Hepatocyte (in vitro differentiated cells): ENCODE results near the gene ATP6V1F. TPM values are rescaled to one million over a fixed set of nuclear protein-coding genes. Genes with fewer than 3 reads are reported as not detected.

ENCODE experiments used
- DNase-seq: peaks from one replicate; pipeline ENCODE4 v3.0.0-alpha.2; 2016; ENCODE audit warnings: low spot score
- H2AFZ ChIP-seq: fragments of 200-600 bp; sonication (generic); 2 replicates; pipeline ENCODE4 v1.6.0; 2016; ENCODE audit warnings: antibody characterized with exemption, mild to moderate bottlenecking
- H3K27ac ChIP-seq: fragments of 200-600 bp; sonication (generic); 2 replicates; pipeline ENCODE4 v1.5.1; 2016; ENCODE audit warnings: mild to moderate bottlenecking
- H3K27me3 ChIP-seq: fragments of 200-600 bp; sonication (generic); 2 replicates; pipeline ENCODE4 v1.6.1; 2016
- H3K36me3 ChIP-seq: fragments of 200-600 bp; sonication (generic); replicated peaks from 2 replicates; pipeline ENCODE4 v1.5.1; 2016; ENCODE audit warnings: low read depth; ENCODE audit not compliant: insufficient read depth
- H3K4me1 ChIP-seq: fragments of 200-600 bp; sonication (generic); 2 replicates; pipeline ENCODE4 v1.5.1; 2016; ENCODE audit warnings: mild to moderate bottlenecking, moderate library complexity; ENCODE audit not compliant: insufficient read depth
- H3K4me2 ChIP-seq: fragments of 200-600 bp; sonication (generic); 2 replicates; pipeline ENCODE4 v1.6.0; 2016
- H3K4me3 ChIP-seq: fragments of 200-600 bp; sonication (generic); 2 replicates; pipeline ENCODE4 v1.5.1; 2016; ENCODE audit warnings: mild to moderate bottlenecking
- H3K79me2 ChIP-seq: fragments of 200-600 bp; sonication (generic); 2 replicates; pipeline ENCODE4 v1.6.0; 2017; ENCODE audit warnings: mild to moderate bottlenecking
- H3K9me2 ChIP-seq: fragments of 200-600 bp; sonication (generic); replicated peaks from 2 replicates; pipeline ENCODE4 v1.6.0; 2017; ENCODE audit warnings: mild to moderate bottlenecking; ENCODE audit not compliant: insufficient read depth
- H3K9me3 ChIP-seq: fragments of 200-600 bp; sonication (generic); 2 replicates; pipeline ENCODE4 v1.5.1; 2016; ENCODE audit warnings: low read depth, mild to moderate bottlenecking
- H4K20me1 ChIP-seq: fragments of 200-600 bp; sonication (generic); 2 replicates; pipeline ENCODE4 v1.6.0; 2016; ENCODE audit warnings: mild to moderate bottlenecking; ENCODE audit not compliant: insufficient read depth, poor library complexity, severe bottlenecking
- CTCF ChIP-seq: fragments of 200-600 bp; sonication (generic); IDR thresholded peaks from 2 replicates; pipeline ENCODE4 v1.5.1; 2016; ENCODE audit warnings: antibody characterized with exemption, mild to moderate bottlenecking; ENCODE audit not compliant: poor library complexity
- EZH2 ChIP-seq: fragments of 200-600 bp; sonication (generic); IDR thresholded peaks from 2 replicates; pipeline ENCODE4 v1.6.1; 2016; ENCODE audit warnings: antibody characterized with exemption, mild to moderate bottlenecking, borderline replicate concordance
- EZH2phosphoT487 ChIP-seq: fragments of 200-600 bp; sonication (generic); IDR thresholded peaks from one replicate; pipeline ENCODE4 v1.6.1; 2018; ENCODE audit warnings: antibody characterized with exemption, mild to moderate bottlenecking, low read depth, moderate library complexity; ENCODE audit not compliant: unreplicated experiment, severe bottlenecking
- WGBS: methylation state at CpG from one replicate; pipeline ENCODE4 v1.1.6; 2016; ENCODE audit warnings: low lambda C conversion rate; ENCODE audit errors: missing lambda C conversion rate; 5-methylcytosine and 5-hydroxymethylcytosine counted together
- polyA plus RNA-seq: library from polyadenylated mRNA; unstranded; fragments of >200 nt; fragmentation: Nextera tagmentation; extraction: Ambion mirVana; gene quantifications from 2 replicates; pipeline ENCODE4 v1.2.1, GENCODE V29; 2016
- total RNA-seq: library from RNA; depleted of rRNA; stranded (reverse); fragments of >200 nt; gene quantifications from 2 replicates; pipeline ENCODE4 v1.2.3, GENCODE V29; 2014

Gene ATP6V1F
- total and polyA plus RNA-seq, 2 experiments from 2014 or later, result 184 to 422 TPM

GRCh38 chr7:128836729-128837348 lies 25.8 kb upstream of the ATP6V1F start:
- H3K36me3 ChIP-seq, result no peaks in the 10 kb centered on the region
- peaks cover 26% of the 10 kb centered on the region for H3K4me1 ChIP-seq
- H3K79me2 ChIP-seq, result no peaks in the 10 kb centered on the region
- H3K9me3 ChIP-seq, result no peaks in the 10 kb centered on the region
- H3K4me3 ChIP-seq, result no peak overlapping the region
- no peak overlapping the region for H3K4me2 ChIP-seq
- TF ChIP-seq EZH2phosphoT487 (no peak), CTCF (no peak), EZH2 (no peak)
- H3K9me2 ChIP-seq, result no peaks in the 10 kb centered on the region
- no peaks in the 10 kb centered on the region for H3K27me3 ChIP-seq
- DNase-seq, result no peak
- H3K27ac ChIP-seq, result no peak overlapping the region
- 97% methylated on average over 14 of the region's 14 CpGs for WGBS
- no peaks in the 10 kb centered on the region for H4K20me1 ChIP-seq
- H2AFZ ChIP-seq, result no peak overlapping the region

GRCh38 chr7:128837521-128837921 lies 25.1 kb upstream of the ATP6V1F start:
- H3K27me3 ChIP-seq, result no peaks in the 10 kb centered on the region
- H3K9me3 ChIP-seq, result no peaks in the 10 kb centered on the region
- H3K4me3 ChIP-seq, result no peak overlapping the region
- H3K79me2 ChIP-seq, result no peaks in the 10 kb centered on the region
- H3K27ac ChIP-seq, result no peak overlapping the region
- H3K4me2 ChIP-seq, result no peak overlapping the region
- H4K20me1 ChIP-seq, result no peaks in the 10 kb centered on the region
- H2AFZ ChIP-seq, result no peak overlapping the region
- no peak for DNase-seq
- WGBS, result 95% methylated on average over 16 of the region's 16 CpGs
- TF ChIP-seq EZH2phosphoT487 (no peak), CTCF (no peak), EZH2 (no peak)
- H3K4me1 ChIP-seq, result peaks cover 19% of the 10 kb centered on the region
- H3K9me2 ChIP-seq, result no peaks in the 10 kb centered on the region
- H3K36me3 ChIP-seq, result no peaks in the 10 kb centered on the region

- Histone ChIP-seq H3K4me2 (no peak overlapping the region), H3K9me3 (no peaks in the 10 kb centered on the region), H3K79me2 (no peaks in the 10 kb centered on the region), H3K4me1 (peaks cover 12% of the 10 kb centered on the region), H2AFZ (no peak overlapping the region), H3K27me3 (no peaks in the 10 kb centered on the region), H3K9me2 (no peaks in the 10 kb centered on the region), H3K27ac (no peak overlapping the region), H3K4me3 (no peak overlapping the region), H3K36me3 (no peaks in the 10 kb centered on the region), H4K20me1 (no peaks in the 10 kb centered on the region)
- WGBS, result 95% methylated on average over 15 of the region's 22 CpGs
- no peak for DNase-seq
- TF ChIP-seq EZH2phosphoT487, result no peak
- TF ChIP-seq CTCF, result no peak
- TF ChIP-seq EZH2, result no peak
These were observed 24.4 kb upstream of the ATP6V1F start for GRCh38 chr7:128838109-128838779.
